IPS DF 4.7 (cell line): ENCODE data around the gene PSKH1.

Experiments
- DNase-seq: peaks from one replicate; pipeline ENCODE4 v3.0.0-alpha.2; 2013; ENCODE audit warnings: low spot score; ENCODE audit errors: extremely low read depth

The PSKH1 gene

GRCh38 chr16:67939507-67940445 lies 46.7 kb downstream of the PSKH1 start:
- no peak for DNase-seq

- DNase-seq, result no peak
Observed at GRCh38 chr16:67940446-67941089, 47.5 kb downstream of the PSKH1 start.

GRCh38 chr16:67941469-67942199 lies 48.6 kb downstream of the PSKH1 start:
- no peak for DNase-seq

GRCh38 chr16:67942200-67942509 lies 49.1 kb downstream of the PSKH1 start:
- no peak for DNase-seq

GRCh38 chr16:67942510-67943255 lies 49.6 kb downstream of the PSKH1 start:
- DNase-seq, result no peak

GRCh38 chr16:67943256-67943618 lies 50.2 kb downstream of the PSKH1 start:
- no peak for DNase-seq

- DNase-seq, result no peak
Observed at GRCh38 chr16:67943619-67944504, 50.8 kb downstream of the PSKH1 start, which contains the start of gene LCAT. Gene LCAT (minus strand): TSS chr16:67944120. CDS start chr16:67944101, 19 bp downstream.

- no peak for DNase-seq
Observed at GRCh38 chr16:67944690-67945391, 51.8 kb downstream of the PSKH1 start.

- DNase-seq, result no peak
Observed at GRCh38 chr16:67945392-67945933, 52.4 kb downstream of the PSKH1 start.

- no peak for DNase-seq
Observed at GRCh38 chr16:67946128-67946569, 53.1 kb downstream of the PSKH1 start.

GRCh38 chr16:67946966-67947558 lies 54.0 kb downstream of the PSKH1 start:
- no peak for DNase-seq

GRCh38 chr16:67948015-67948414 lies 55.0 kb downstream of the PSKH1 start:
- DNase-seq, result no peak

- no peak for DNase-seq
Observed at GRCh38 chr16:67949645-67950044, 56.6 kb downstream of the PSKH1 start.

- no peak for DNase-seq
Observed at GRCh38 chr16:67950335-67950843, 57.3 kb downstream of the PSKH1 start.

GRCh38 chr16:67951485-67951884 lies 58.4 kb downstream of the PSKH1 start:
- DNase-seq, result no peak

GRCh38 chr16:67953641-67954375 lies 60.8 kb downstream of the PSKH1 start:
- no peak for DNase-seq

- DNase-seq, result no peak
Observed at GRCh38 chr16:67954421-67955196, 61.6 kb downstream of the PSKH1 start.
